Hypothalamus (tissue), 51 donors: Measurements from ENCODE around the gene SLC16A5.

Source experiments
- DNase-seq, 51 donors: peaks; one replicate each; lab custom pipeline; 2025; lab: John Stamatoyannopoulos, UW

The SLC16A5 gene

GRCh38 chr17:75154195-75155106 lies 66.7 kb downstream of the SLC16A5 start, which contains the start of gene JPT1:
Gene JPT1, minus strand, starts transcription at chr17:75154512. Its CDS starts 115 bp downstream, at chr17:75154397.
- DNase-seq: peak; percentile 45 to 98 (median 94)

- DNase-seq: no peak
These were observed 67.4 kb downstream of the SLC16A5 start for GRCh38 chr17:75155191-75155601.
